BJ (cell line): ENCODE results near the gene PLEKHG3. TPM values are rescaled to one million over a fixed set of nuclear protein-coding genes. Genes with fewer than 3 reads are reported as not detected.

ENCODE experiments used
- CTCF ChIA-PET: fragments of 350-600 bp; formaldehyde crosslinking; extraction: SDS; loops from one replicate; lab custom pipeline; 2021; ENCODE audit warnings: antibody characterized with exemption, inconsistent platforms; lab: Yijun Ruan, JAX
- POLR2A ChIA-PET: fragments of 300-600 bp; sonication (Branson Sonifier 250); formaldehyde crosslinking; extraction: SDS; loops from one replicate; lab custom pipeline; 2021; ENCODE audit warnings: antibody characterized with exemption; lab: Charles Lee
- DNase-seq: peaks from one replicate; pipeline ENCODE4 v3.0.0-alpha.2; 2011; ENCODE audit warnings: low read depth
- H3K27me3 ChIP-seq: 2 replicates; pipeline ENCODE4 v1.6.0; 2011; ENCODE audit warnings: low read length; ENCODE audit not compliant: control insufficient read depth, insufficient read depth
- H3K36me3 ChIP-seq: 2 replicates; pipeline ENCODE4 v1.5.1; 2011; ENCODE audit warnings: low read length; ENCODE audit not compliant: control insufficient read depth, insufficient read depth
- H3K4me3 ChIP-seq: 2 replicates; pipeline ENCODE4 v1.5.1; 2011; ENCODE audit warnings: low read depth, mild to moderate bottlenecking, control low read depth, low read length
- CTCF ChIP-seq: IDR thresholded peaks from 2 replicates; pipeline ENCODE4 v1.5.1; 2011; ENCODE audit warnings: low read depth, mild to moderate bottlenecking, control low read depth, inconsistent platforms, low read length, moderate library complexity; ENCODE audit not compliant: insufficient read depth
- polyA plus RNA-seq: library from polyadenylated mRNA; depleted of rRNA; stranded (reverse); fragments of >200 nt; gene quantifications from 2 replicates; pipeline ENCODE4 v1.2.3, GENCODE V29; 2011

PLEKHG3 gene
- polyA plus RNA-seq, 1 experiment: 12.4 TPM

- peak; percentile 66 for DNase-seq
- no peak for TF ChIP-seq CTCF
- no peak overlapping the region for H3K4me3 ChIP-seq
- ChIA-PET CTCF (interaction anchor here (0.8 to 5.3 kb wide), 14 partner anchors 9 to 314 kb away, joined by 3 to 51 read pairs (median 4); no protein-coding TSS in a partner anchor), POLR2A (no interaction called here)
- no peaks in the 10 kb centered on the region for H3K36me3 ChIP-seq
- no peaks in the 10 kb centered on the region for H3K27me3 ChIP-seq
Observed at GRCh38 chr14:64758691-64759554, 54.7 kb downstream of the PLEKHG3 start.

DNA sequence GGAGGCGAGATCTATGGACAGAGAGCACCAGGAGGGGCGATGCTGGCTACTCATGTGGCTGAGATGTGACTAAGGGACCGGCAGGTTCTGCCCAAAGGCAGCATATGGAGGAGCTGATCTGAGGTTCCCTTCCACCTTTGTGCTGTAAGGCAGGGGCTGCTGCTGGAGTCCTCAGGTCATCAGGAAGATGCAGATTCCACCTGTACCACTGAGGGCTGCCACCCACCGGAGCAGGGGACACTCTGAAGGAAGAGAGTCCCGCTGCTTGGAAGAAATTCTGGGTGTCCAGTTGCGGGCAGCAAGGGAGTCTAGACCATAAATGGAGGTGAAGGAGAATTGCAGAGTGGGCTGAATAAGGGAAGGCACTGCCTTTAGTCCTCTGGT, 55.3 kb downstream of the PLEKHG3 start:
- TF ChIP-seq CTCF: no peak
- Histone ChIP-seq H3K4me3 (no peak overlapping the region), H3K36me3 (no peaks in the 10 kb centered on the region), H3K27me3 (no peaks in the 10 kb centered on the region)
- CTCF ChIA-PET: interaction anchor here (0.8 to 5.3 kb wide), 14 partner anchors 9 to 218 kb away, joined by 3 to 51 read pairs (median 4); no protein-coding TSS in a partner anchor
- no peak for DNase-seq
- POLR2A ChIA-PET: no interaction called here

DNA sequence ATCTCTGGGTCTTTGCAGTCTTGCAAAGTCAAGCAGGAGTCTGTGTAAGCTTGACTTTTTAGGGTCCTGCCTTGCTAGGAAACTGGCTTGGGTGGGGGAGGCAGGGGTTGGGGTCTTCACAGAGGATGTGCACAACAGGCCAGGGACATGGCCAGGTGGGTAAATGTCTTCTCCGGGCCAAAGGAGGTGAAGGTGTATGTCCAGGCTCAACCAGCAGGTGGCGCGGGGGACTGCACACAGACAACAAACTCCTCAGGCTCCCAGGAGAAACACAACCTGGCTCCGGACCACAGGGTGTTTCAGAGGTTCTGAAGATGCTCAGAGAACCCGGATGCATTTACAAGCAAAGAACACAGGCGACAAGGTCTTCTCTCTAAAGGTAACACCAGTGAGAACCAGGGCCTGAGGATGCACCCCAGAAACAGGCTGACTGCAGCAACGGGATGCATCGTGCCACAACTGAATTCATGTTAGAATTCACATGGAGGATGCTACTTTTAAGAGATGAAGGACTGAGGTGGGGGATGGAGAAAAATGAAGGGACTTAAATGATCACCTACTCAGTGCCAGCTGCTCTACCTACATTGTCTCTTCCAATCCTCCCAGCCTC, 56.0 kb downstream of the PLEKHG3 start:
- POLR2A ChIA-PET: no interaction called here
- CTCF ChIA-PET: interaction anchor here (1.0 to 5.3 kb wide), 11 partner anchors 8 to 219 kb away, joined by 3 to 51 read pairs (median 6); no protein-coding TSS in a partner anchor
- Histone ChIP-seq H3K36me3 (no peaks in the 10 kb centered on the region), H3K27me3 (no peaks in the 10 kb centered on the region), H3K4me3 (no peak overlapping the region)
- no peak for DNase-seq
- TF ChIP-seq CTCF: peak; percentile 74

DNA sequence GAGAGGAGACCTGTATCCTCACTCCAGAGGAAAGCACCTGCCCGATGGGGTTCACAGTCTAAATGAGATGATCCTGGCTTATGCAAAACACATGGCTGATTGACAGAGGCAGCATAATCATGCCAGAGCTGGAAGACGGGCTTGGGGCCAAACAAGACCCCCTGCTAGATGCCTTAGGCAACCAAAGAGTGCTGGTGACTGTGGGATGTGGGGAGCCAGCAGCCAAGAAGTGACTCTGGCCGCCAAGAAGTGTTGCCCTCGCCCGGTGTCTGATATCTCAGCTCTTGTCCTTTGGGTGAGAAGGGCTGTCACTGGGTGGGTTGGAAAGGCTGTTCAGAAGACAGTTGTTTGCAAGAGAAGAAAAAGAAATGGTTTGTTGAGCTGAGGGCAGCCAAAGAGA, 56.7 kb downstream of the PLEKHG3 start:
- no peaks in the 10 kb centered on the region for H3K27me3 ChIP-seq
- CTCF ChIA-PET: interaction anchor here (0.7 to 5.3 kb wide), 9 partner anchors 14 to 130 kb away, joined by 3 to 51 read pairs (median 7); no protein-coding TSS in a partner anchor
- DNase-seq: no peak
- no peak for TF ChIP-seq CTCF
- POLR2A ChIA-PET: no interaction called here
- H3K36me3 ChIP-seq: no peaks in the 10 kb centered on the region
- no peak overlapping the region for H3K4me3 ChIP-seq

- Histone ChIP-seq H3K4me3 (no peak overlapping the region), H3K27me3 (no peaks in the 10 kb centered on the region), H3K36me3 (no peaks in the 10 kb centered on the region)
- TF ChIP-seq CTCF: no peak
- CTCF ChIA-PET: interaction anchor here (0.7 to 5.3 kb wide), 17 partner anchors 11 to 422 kb away, joined by 3 to 51 read pairs (median 6); no protein-coding TSS in a partner anchor
- DNase-seq: no peak
- POLR2A ChIA-PET: no interaction called here
Observed at GRCh38 chr14:64761441-64762043, 57.3 kb downstream of the PLEKHG3 start.
